ENCODE measurements around the gene PRC1. TPM values are rescaled to one million over a fixed set of nuclear protein-coding genes. Genes with fewer than 3 reads are reported as not detected.
A peak's percentile ranks its signal among the peaks of the same experiment; 100 is the strongest.

PRC1 gene
- total and polyA plus RNA-seq, 7 donors, result 1.8 to 44.2 (median 9.6) TPM

DNA sequence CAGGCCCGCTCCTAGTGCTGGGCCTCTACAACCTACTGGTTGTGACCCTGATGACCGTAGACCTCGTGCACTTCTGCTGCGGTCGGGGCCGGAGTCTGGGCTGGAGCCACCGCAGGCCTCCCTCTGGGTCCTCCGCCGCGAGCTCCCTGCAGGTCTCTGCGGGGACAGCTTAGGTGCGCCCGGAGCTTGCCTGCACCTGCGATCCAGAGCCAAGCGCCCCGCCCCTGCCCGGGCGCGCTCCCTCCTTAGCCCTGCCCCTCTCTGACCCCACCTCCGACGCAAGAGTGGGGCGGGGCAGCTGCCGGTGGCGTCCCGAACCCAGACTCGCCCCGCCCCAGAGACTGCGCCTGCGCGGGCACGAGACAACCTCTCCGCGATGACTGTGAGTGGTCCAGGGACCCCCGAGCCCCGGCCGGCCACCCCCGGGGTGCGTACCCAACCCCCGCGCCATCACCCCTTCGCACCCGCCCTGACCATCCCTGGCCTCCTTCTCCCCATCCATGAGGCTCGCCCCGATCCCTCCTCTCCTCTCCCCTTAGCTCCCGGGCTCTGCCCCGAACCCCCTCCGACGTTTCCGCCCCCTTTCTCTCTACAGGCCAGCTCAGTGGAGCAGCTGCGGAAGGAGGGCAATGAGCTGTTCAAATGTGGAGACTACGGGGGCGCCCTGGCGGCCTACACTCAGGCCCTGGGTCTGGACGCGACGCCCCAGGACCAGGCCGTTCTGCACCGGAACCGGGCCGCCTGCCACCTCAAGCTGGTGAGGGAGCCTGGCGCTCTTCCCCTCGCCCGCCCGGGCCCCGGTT is 59.2 kb downstream of the PRC1 start, which contains the start of gene UNC45A:
UNC45A (plus strand) TSS at position 337 of the 803 bp plus-strand sequence; CDS start at position 377, 40 bp downstream.
- Histone ChIP-seq H3K27me3 (no peaks in the 10 kb centered on the region), H3K4me1 (peaks cover 0 to 57% (median 47%) of the 10 kb centered on the region in 4 donors), H3K4me3 (peak within 1 kb of the TSS; percentile 54 to 79 (median 66)), H3K36me3 (peaks cover 6 to 32% (median 20%) of the 10 kb centered on the region in 4 donors), H3K9me3 (no peaks in the 10 kb centered on the region), H3K27ac (peak within 1 kb of the TSS; percentile 79 to 86 (median 82))
- TF ChIP-seq, protein P1, sequence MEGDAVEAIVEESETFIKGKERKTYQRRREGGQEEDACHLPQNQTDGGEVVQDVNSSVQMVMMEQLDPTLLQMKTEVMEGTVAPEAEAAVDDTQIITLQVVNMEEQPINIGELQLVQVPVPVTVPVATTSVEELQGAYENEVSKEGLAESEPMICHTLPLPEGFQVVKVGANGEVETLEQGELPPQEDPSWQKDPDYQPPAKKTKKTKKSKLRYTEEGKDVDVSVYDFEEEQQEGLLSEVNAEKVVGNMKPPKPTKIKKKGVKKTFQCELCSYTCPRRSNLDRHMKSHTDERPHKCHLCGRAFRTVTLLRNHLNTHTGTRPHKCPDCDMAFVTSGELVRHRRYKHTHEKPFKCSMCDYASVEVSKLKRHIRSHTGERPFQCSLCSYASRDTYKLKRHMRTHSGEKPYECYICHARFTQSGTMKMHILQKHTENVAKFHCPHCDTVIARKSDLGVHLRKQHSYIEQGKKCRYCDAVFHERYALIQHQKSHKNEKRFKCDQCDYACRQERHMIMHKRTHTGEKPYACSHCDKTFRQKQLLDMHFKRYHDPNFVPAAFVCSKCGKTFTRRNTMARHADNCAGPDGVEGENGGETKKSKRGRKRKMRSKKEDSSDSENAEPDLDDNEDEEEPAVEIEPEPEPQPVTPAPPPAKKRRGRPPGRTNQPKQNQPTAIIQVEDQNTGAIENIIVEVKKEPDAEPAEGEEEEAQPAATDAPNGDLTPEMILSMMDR (IDR thresholded peaks at IDR 0.05), result no peak
- TF ChIP-seq POLR2AphosphoS5 (IDR thresholded peaks at IDR 0.05) (peak; percentile 52 to 74 (median 60)), POLR2A (IDR thresholded peaks at IDR 0.05) (peak in 1 of 2 donors; percentile 71)
- intact Hi-C loops (cut with DNase I), result loop anchor here (5.0 kb wide), 1 partner anchor 288 kb away; no protein-coding TSS in a partner anchor
- DNase-seq, result peak; percentile 95
- 1% methylated on average over 65 of the region's 65 CpGs for WGBS, 2 donors

DNA sequence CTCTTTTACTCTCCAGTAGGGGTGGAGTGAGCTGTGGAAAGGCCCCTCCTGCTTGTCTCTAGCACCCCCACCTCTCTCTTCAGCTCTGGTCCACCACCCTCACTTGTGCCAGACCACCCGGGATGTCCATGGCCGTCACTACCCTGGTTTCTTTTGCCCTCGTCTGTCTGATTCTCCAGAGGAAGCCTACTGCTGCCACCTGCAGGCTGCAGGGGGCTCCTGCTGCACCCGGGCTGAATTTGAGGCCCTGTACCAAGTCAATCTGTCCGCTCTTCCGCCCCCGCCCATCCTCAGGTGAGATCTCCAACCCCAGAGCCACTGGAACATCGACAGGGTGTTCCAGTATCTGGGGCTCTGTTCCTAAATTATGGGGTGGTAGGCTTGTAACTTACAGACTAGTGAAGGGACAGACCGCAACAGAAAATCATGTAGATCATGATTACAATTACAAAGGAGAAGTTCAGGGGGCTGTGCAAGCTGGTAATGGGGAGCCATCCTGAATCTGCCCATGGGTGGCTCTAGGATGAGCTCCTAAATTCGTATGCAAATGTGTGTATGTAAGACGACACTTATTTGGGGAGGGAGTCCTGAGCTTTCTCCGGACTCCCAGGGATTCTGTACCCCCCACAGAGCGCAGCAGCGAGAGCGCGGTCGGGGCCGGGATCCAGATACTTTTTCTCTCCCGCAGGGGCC is 59.9 kb downstream of the PRC1 start:
- Histone ChIP-seq H3K4me3 (peak overlapping the region; percentile 54 to 79 (median 66)), H3K36me3 (peaks cover 0 to 25% (median 13%) of the 10 kb centered on the region in 4 donors), H3K27ac (peak overlapping the region; percentile 79 to 86 (median 82)), H3K9me3 (no peaks in the 10 kb centered on the region), H3K4me1 (peaks cover 0 to 57% (median 50%) of the 10 kb centered on the region in 4 donors), H3K27me3 (no peaks in the 10 kb centered on the region)
- WGBS, 2 donors, result 1 to 2% methylated on average over 19 of the region's 19 CpGs
- no peak for TF ChIP-seq POLR2AphosphoS5 (IDR thresholded peaks at IDR 0.05)
- TF ChIP-seq, protein P1 (IDR thresholded peaks at IDR 0.05), result peak; percentile 77 to 86 (median 80)
- intact Hi-C loops (cut with DNase I), result loop anchor here (5.0 kb wide), 1 partner anchor 287 kb away; no protein-coding TSS in a partner anchor
- peak; percentile 90 for DNase-seq

DNA sequence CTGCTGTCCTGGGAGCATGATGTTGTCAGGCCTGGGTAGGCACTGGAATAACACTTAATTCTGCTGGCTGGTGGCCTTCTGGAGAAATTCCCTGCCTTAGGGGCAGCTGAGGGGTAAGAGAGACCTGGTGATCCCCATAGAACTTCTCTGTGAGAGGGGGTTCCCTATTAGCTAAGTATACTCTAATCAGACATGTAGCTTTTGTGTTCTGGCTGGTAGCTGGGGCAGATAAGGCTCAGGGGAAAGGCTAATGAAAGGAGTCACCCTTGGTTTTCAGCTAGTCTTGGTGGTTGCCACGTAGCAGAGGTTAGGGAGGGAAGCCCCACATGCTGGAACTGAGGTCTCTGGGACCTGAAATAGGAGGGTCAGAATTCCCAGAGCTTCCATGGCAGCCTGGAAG is 61.0 kb downstream of the PRC1 start:
- no peaks in the 10 kb centered on the region for H3K27me3 ChIP-seq
- WGBS, 2 donors, result 61 to 86% methylated on average over 1 of the region's 1 CpG
- H3K36me3 ChIP-seq, result peaks cover 0 to 14% (median 2%) of the 10 kb centered on the region in 4 donors
- H3K9me3 ChIP-seq, result no peaks in the 10 kb centered on the region
- H3K27ac ChIP-seq, result peak overlapping the region in 2 of 4 donors; percentile 85 to 92
- no peak overlapping the region for H3K4me3 ChIP-seq
- DNase-seq, result no peak
- TF ChIP-seq POLR2A (IDR thresholded peaks at IDR 0.05), result no peak
- no peak for TF ChIP-seq EP300 (IDR thresholded peaks at IDR 0.05)
- no peak for TF ChIP-seq POLR2AphosphoS5 (IDR thresholded peaks at IDR 0.05)
- TF ChIP-seq, protein P1 (IDR thresholded peaks at IDR 0.05), result no peak
- intact Hi-C loops (cut with DNase I), result loop anchor here (5.0 kb wide), 1 partner anchor 286 kb away; no protein-coding TSS in a partner anchor
- H3K4me1 ChIP-seq, result peaks cover 0 to 58% (median 53%) of the 10 kb centered on the region in 4 donors

DNA sequence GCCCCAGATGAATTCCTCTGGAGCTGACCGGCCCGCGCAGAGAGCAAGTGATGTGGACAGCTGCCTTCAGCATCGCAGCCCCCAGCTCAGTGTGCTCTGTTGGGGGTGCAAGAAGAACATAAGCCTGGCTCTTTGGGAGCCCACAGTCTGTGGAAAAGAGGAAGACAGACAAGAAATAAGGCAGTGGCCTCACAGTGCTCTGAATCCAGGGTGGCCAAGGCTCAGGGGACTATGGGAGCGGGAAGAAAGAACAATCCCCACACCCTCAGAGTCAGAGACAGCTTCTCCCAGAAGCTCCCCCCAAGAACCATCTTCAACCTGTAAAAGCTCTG is 61.7 kb downstream of the PRC1 start:
- no peaks in the 10 kb centered on the region for H3K9me3 ChIP-seq
- H3K4me3 ChIP-seq, result peak overlapping the region in 3 of 4 donors; percentile 67 to 79 (median 73)
- intact Hi-C loops (cut with DNase I), result loop anchor here (1.0 to 5.0 kb wide), 2 partner anchors 30 to 285 kb away; no protein-coding TSS in a partner anchor
- H3K27me3 ChIP-seq, result no peaks in the 10 kb centered on the region
- peaks cover 0 to 58% (median 53%) of the 10 kb centered on the region in 4 donors for H3K4me1 ChIP-seq
- H3K27ac ChIP-seq, result peak overlapping the region; percentile 85 to 92 (median 90)
- WGBS, 2 donors, result 17 to 20% methylated on average over 5 of the region's 5 CpGs
- peaks cover 0 to 7% (median 0%) of the 10 kb centered on the region in 4 donors for H3K36me3 ChIP-seq
- TF ChIP-seq EP300 (IDR thresholded peaks at IDR 0.05), result no peak
- TF ChIP-seq, protein P1 (IDR thresholded peaks at IDR 0.05), result peak in 1 of 4 experiments; percentile 64
- DNase-seq, result no peak

Measured in sigmoid colon (tissue), 7 donors.